ENCODE results near the gene MRPS33.
"Not testable (repeated sequence)": the region's sequence is repeated elsewhere in the genome, so short reads cannot be mapped to it uniquely, and the experiment has no call there.

The MRPS33 gene

DNA sequence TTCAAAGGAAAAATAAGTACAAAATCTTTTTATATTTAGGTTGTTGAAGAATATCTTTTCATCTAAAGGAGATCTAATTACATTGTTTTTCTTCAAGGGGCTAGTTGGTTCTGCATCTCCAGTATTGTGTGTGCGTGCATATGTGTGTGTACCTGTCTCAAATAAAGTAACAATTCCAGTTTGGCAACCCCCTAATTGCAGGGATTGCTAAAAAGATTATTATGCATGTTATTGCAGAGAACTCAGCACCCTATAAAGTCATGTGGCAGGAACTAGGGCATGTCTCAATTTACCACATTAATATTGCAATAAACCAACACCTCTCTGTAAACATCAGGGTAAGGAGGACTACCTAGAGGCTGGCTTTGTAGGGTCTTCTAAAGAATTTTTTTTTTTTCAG, 37.0 kb downstream of the MRPS33 start:
- no peaks in the 10 kb centered on the region for H3K27me3 ChIP-seq (replicated peaks; ENCODE audit: control insufficient read depth, insufficient read depth, low read length)
- H3K9me3 ChIP-seq (ENCODE audit: control insufficient read depth, low read length): no peaks in the 10 kb centered on the region
- no peaks in the 10 kb centered on the region for H3K36me3 ChIP-seq (ENCODE audit: control insufficient read depth, insufficient read depth, low read length, severe bottlenecking)
- H3K4me3 ChIP-seq (ENCODE audit: low read length): no peak overlapping the region
- peaks cover 12% of the 10 kb centered on the region for H3K4me1 ChIP-seq (ENCODE audit: control insufficient read depth, insufficient read depth, low read length)
- no peak overlapping the region for H3K9ac ChIP-seq (ENCODE audit: low read length)
- DNase-seq (ENCODE audit: low read depth): no peak

DNA sequence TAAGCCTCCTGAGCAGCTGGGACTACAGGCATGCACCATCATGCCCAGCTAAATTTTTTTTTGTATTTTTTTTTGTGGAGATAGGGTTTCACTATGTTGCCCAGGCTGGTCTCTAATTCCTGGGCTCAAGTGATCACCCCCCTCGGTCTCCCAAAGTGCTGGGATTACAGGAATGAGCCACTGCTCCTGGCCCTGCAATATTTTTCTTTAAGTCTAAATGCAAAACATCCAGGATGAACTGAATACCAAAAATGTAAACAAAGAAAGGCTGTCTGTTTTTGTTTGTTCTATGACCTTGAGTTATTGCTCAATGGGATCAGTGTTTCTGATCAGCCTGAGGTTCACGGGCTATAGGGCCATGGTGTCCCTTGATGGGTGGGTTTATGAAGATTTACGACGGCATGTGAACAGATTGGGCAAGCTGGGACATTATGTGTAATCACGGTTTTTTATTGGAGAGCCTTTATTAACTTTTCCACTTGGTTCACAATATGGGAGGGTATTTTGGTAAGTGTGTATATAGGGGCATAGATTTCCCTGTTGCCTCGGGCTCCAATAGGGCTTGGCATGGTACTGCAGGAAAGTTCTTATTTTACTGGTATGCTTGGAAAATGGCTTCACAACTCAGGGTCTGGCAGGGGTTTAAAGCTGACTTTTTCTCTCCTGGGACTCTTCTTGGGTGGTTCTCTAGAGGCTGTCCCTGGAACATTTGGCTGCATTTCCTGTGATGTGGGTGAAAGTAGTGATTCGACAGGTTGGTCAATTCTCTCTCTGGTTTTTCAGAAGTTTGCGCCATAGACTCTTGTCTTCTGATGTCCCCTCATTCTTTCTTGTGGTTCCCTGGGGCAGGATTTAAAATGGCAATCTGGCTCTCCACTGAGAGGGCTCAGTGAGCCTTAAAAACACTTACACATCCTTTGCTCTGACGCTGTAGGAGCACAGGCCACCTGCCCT, 41.6 kb downstream of the MRPS33 start:
- peak; percentile 54 for DNase-seq (ENCODE audit: low read depth)
- no peaks in the 10 kb centered on the region for H3K36me3 ChIP-seq (ENCODE audit: control insufficient read depth, insufficient read depth, low read length, severe bottlenecking)
- no peaks in the 10 kb centered on the region for H3K27me3 ChIP-seq (replicated peaks; ENCODE audit: control insufficient read depth, insufficient read depth, low read length)
- H3K9ac ChIP-seq (ENCODE audit: low read length): no peak overlapping the region
- H3K4me1 ChIP-seq (ENCODE audit: control insufficient read depth, insufficient read depth, low read length): peaks cover 15% of the 10 kb centered on the region
- H3K9me3 ChIP-seq (ENCODE audit: control insufficient read depth, low read length): no peaks in the 10 kb centered on the region
- H3K4me3 ChIP-seq (ENCODE audit: low read length): no peak overlapping the region

DNA sequence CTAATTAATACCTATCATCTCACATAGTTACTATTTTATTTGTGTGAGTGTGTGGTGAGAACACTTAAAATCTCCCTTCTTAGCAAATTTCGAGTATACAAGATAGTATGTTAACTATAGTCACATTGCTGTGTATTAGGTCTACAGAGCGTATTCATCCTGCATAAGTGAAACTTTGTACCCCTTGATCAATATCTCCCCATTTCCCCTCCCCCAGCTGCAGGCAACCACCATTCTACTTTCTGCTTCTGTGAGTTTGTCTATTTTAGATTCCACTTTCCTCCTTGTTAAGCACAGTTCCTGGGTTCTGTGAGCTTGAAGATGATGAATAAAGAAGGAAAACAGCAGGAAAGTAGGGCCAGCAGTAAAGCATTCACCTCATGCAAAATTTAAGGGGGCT, 42.4 kb downstream of the MRPS33 start:
- H3K27me3 ChIP-seq (replicated peaks; ENCODE audit: control insufficient read depth, insufficient read depth, low read length): no peaks in the 10 kb centered on the region
- no peaks in the 10 kb centered on the region for H3K9me3 ChIP-seq (ENCODE audit: control insufficient read depth, low read length)
- H3K4me1 ChIP-seq (ENCODE audit: control insufficient read depth, insufficient read depth, low read length): peaks cover 15% of the 10 kb centered on the region
- no peak for DNase-seq (ENCODE audit: low read depth)
- H3K36me3 ChIP-seq (ENCODE audit: control insufficient read depth, insufficient read depth, low read length, severe bottlenecking): no peaks in the 10 kb centered on the region
- no peak overlapping the region for H3K9ac ChIP-seq (ENCODE audit: low read length)
- no peak overlapping the region for H3K4me3 ChIP-seq (ENCODE audit: low read length)

DNA sequence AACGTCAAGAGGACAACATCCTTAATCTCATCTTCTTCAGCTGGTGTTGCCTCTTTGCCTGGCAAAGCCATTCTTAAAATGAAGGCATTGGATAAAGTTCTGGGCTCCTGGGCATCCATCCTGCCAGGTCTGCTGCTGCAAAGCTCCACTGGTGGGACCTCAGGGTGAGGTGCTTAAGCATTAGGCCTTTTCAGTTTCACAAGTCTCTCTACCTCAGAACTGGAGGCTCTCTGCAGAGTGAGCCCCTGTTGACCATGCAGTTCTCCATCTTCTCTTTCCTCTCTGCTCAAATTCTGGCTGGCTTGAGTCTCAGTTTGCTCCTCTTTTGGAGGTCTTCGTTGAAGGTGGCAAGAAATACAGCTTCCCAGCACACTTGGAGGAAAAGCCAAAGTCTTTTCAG, 47.3 kb downstream of the MRPS33 start:
- no peaks in the 10 kb centered on the region for H3K9me3 ChIP-seq (ENCODE audit: control insufficient read depth, low read length)
- H3K9ac ChIP-seq (ENCODE audit: low read length): no peak overlapping the region
- no peak for DNase-seq (ENCODE audit: low read depth)
- no peaks in the 10 kb centered on the region for H3K36me3 ChIP-seq (ENCODE audit: control insufficient read depth, insufficient read depth, low read length, severe bottlenecking)
- H3K4me3 ChIP-seq (ENCODE audit: low read length): no peak overlapping the region
- H3K4me1 ChIP-seq (ENCODE audit: control insufficient read depth, insufficient read depth, low read length): peaks cover under 1% of the 10 kb centered on the region
- H3K27me3 ChIP-seq (replicated peaks; ENCODE audit: control insufficient read depth, insufficient read depth, low read length): no peaks in the 10 kb centered on the region

DNA sequence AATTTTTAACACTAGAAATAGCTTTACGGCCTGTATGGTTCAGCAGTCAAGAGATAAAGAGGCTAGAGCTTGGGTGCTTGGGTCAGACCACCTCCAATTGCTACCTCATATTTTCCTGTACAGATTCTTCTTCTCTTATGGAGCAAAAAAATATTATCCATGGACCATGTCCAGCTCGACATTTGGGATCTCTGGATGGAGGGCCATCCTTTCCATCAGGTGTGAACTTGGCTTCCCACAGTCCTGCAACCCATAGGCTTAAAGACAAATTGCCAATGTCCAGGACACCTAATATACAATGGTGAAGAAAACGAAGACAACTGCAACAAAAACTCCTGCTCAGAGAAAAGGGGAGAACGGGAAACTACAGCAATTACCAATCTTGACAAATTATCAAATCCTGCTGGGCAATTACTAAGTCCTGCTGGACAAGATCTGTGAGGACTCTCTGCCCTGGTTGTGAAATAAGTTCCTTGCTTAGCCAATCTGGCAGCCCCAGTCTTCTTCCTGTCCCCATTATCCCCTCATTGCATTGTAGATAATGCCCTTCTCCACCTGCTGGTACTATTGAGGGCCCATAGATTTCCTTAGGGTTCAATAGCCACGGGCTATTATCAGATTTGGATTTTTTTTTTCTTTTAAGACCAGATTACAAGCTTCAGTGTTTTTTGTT, 48.1 kb downstream of the MRPS33 start:
- no peaks in the 10 kb centered on the region for H3K27me3 ChIP-seq (replicated peaks; ENCODE audit: control insufficient read depth, insufficient read depth, low read length)
- no peaks in the 10 kb centered on the region for H3K36me3 ChIP-seq (ENCODE audit: control insufficient read depth, insufficient read depth, low read length, severe bottlenecking)
- no peak overlapping the region for H3K9ac ChIP-seq (ENCODE audit: low read length)
- no peak for DNase-seq (ENCODE audit: low read depth)
- H3K9me3 ChIP-seq (ENCODE audit: control insufficient read depth, low read length): no peaks in the 10 kb centered on the region
- H3K4me3 ChIP-seq (ENCODE audit: low read length): no peak overlapping the region
- no peaks in the 10 kb centered on the region for H3K4me1 ChIP-seq (ENCODE audit: control insufficient read depth, insufficient read depth, low read length)

DNA sequence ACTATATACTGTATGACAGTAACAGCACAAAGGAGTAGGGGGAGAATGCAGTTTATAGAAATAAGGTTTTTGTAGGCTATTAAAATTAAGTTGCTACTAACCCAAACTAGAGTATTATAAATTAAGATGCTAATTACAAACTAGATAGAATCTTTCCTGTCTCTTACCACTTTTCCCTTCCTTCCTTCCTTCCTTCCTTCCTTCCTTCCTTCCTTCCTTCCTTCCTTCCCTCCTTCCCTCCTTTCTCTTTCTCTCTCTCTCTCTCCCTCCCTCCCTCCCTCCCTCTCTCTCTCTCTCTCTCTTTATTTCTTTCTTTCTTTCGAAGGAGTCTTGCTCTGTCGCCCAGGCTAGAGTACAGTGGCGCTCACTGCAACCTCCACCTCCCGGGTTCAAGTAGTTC, 53.6 kb downstream of the MRPS33 start:
- no peaks in the 10 kb centered on the region for H3K4me1 ChIP-seq (ENCODE audit: control insufficient read depth, insufficient read depth, low read length)
- no peak overlapping the region for H3K9ac ChIP-seq (ENCODE audit: low read length)
- H3K4me3 ChIP-seq (ENCODE audit: low read length): no peak overlapping the region
- no peaks in the 10 kb centered on the region for H3K36me3 ChIP-seq (ENCODE audit: control insufficient read depth, insufficient read depth, low read length, severe bottlenecking)
- H3K9me3 ChIP-seq (ENCODE audit: control insufficient read depth, low read length): peaks cover 11% of the 10 kb centered on the region
- DNase-seq (ENCODE audit: low read depth): no peak
- H3K27me3 ChIP-seq (replicated peaks; ENCODE audit: control insufficient read depth, insufficient read depth, low read length): no peaks in the 10 kb centered on the region

DNA sequence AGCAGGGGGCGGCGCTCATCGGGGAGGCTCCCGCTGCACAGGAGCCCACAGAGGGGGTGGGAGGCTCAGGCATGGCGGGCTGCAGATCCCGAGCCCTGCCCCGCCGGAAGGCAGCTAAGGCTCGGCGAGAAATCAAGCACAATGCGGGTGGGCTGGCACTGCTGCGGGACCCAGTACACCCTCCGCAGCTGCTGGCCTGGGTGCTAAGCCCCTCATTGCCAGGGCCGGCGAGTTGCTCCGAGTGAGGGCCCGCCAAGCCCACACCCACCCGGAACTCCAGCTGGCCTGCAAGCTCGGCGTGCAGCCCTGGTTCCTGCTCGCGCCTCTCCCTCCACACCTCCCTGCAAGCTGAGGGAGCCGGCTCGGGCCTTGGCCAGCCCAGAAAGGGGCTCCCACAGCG, 57.8 kb downstream of the MRPS33 start:
- H3K9ac ChIP-seq (ENCODE audit: low read length); H3K36me3 ChIP-seq (ENCODE audit: control insufficient read depth, insufficient read depth, low read length, severe bottlenecking); H3K27me3 ChIP-seq (replicated peaks; ENCODE audit: control insufficient read depth, insufficient read depth, low read length); H3K4me1 ChIP-seq (ENCODE audit: control insufficient read depth, insufficient read depth, low read length); DNase-seq (ENCODE audit: low read depth); H3K4me3 ChIP-seq (ENCODE audit: low read length): not testable (repeated sequence)
- H3K9me3 ChIP-seq (ENCODE audit: control insufficient read depth, low read length): peaks cover 11% of the 10 kb centered on the region

All from adipocyte (in vitro differentiated cells).